ENCODE results near the gene RBFA. TPM values are rescaled to one million over a fixed set of nuclear protein-coding genes. Genes with fewer than 3 reads are reported as not detected.

The RBFA gene
- total and polyA plus RNA-seq, 12 donors = 12.4 to 30.6 (median 19.3) TPM

DNA sequence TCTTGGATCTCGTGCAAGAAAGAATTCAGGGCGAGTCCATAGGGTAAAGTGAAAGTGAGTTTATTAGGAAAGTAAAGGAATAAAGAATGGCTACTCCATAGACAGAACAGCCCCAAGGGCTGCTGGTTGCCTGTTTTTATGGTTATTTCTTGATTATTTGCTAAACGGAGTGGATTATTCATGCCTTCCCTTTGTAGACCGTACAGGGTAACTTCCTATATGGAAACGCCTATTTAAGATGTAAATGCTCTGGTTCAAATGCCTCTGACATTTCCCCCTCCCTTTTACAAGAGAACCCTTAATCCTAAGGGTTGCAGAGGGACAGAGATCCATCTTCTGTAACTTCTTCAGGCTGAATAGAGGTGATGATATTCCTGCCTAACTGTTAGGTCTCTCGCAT, 25.7 kb downstream of the RBFA start:
- DNase-seq (no peak), ATAC-seq (no peak)
- Histone ChIP-seq H3K27me3 (no peaks in the 10 kb centered on the region), H3K9me3 (peaks cover 0 to 60% (median 15%) of the 10 kb centered on the region in 11 donors), H3K4me3 (no peak overlapping the region), H3K36me3 (no peaks in the 10 kb centered on the region), H3K27ac (no peak overlapping the region), H3K4me1 (no peaks in the 10 kb centered on the region)
- 88% methylated on average over 6 of the region's 6 CpGs for WGBS, 2 donors
- TF ChIP-seq, protein P1, sequence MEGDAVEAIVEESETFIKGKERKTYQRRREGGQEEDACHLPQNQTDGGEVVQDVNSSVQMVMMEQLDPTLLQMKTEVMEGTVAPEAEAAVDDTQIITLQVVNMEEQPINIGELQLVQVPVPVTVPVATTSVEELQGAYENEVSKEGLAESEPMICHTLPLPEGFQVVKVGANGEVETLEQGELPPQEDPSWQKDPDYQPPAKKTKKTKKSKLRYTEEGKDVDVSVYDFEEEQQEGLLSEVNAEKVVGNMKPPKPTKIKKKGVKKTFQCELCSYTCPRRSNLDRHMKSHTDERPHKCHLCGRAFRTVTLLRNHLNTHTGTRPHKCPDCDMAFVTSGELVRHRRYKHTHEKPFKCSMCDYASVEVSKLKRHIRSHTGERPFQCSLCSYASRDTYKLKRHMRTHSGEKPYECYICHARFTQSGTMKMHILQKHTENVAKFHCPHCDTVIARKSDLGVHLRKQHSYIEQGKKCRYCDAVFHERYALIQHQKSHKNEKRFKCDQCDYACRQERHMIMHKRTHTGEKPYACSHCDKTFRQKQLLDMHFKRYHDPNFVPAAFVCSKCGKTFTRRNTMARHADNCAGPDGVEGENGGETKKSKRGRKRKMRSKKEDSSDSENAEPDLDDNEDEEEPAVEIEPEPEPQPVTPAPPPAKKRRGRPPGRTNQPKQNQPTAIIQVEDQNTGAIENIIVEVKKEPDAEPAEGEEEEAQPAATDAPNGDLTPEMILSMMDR (IDR thresholded peaks at IDR 0.05) = no peak
- intact Hi-C loops (cut with DNase I) = no loop called here

DNA sequence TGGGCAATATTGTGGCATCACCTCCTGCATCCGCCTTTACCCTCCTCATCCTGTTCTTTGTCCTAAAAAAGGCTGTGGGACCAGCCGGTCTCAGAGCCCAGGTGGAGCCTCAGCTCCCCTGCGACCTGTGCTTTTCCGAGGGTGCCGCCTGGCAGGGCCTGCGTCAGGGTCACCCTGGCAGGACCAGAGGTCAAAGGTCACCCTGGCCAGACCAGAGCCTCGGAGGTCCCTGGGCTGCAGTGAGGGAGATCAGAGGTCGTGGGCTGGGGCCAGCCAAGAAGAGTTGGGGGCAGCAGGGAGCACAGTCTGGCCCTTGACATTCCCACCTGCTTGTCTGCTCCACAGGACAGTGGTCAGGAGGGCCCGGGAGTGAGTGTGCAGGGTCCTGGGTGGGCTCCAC, 31.5 kb downstream of the RBFA start:
- DNase-seq = no peak
- no peak overlapping the region for H3K4me3 ChIP-seq
- H3K27me3 ChIP-seq = no peaks in the 10 kb centered on the region
- no peak for ATAC-seq
- intact Hi-C loops (cut with DNase I) = no loop called here
- no peaks in the 10 kb centered on the region for H3K36me3 ChIP-seq
- TF ChIP-seq, protein P1 (IDR thresholded peaks at IDR 0.05) = no peak
- no peaks in the 10 kb centered on the region for H3K4me1 ChIP-seq
- WGBS, 2 donors = 84 to 90% methylated on average over 9 of the region's 9 CpGs
- peaks cover 0 to 25% (median 0%) of the 10 kb centered on the region in 11 donors for H3K9me3 ChIP-seq
- H3K27ac ChIP-seq = no peak overlapping the region

DNA sequence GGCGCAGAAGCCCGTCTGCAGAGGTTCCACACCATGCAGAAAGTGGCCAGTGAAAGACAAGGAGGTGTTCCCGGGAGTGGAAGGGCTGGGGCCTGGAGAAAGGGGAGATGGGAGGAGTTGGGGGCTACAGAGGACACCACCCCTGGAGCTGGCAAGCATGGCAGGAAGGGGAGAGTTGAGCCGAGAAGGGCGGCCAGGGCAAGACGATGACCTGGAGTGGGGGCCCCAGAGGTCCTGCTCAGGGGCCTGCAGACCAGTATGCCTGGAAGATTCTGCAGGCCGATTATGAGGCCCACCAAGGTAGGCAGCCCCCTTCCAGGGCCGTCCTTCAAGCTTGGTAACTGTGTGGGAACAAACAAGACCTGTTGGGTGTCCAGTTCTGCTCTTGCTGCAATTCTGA, 33.1 kb downstream of the RBFA start:
- intact Hi-C loops (cut with DNase I) = no loop called here
- TF ChIP-seq, protein P1 (IDR thresholded peaks at IDR 0.05) = no peak
- H3K27me3 ChIP-seq = no peaks in the 10 kb centered on the region
- no peak overlapping the region for H3K4me3 ChIP-seq
- no peak overlapping the region for H3K27ac ChIP-seq
- ATAC-seq (no peak), DNase-seq (no peak)
- WGBS, 2 donors = 90 to 96% methylated on average over 8 of the region's 8 CpGs
- H3K4me1 ChIP-seq = no peaks in the 10 kb centered on the region
- no peaks in the 10 kb centered on the region for H3K36me3 ChIP-seq
- peaks cover 0 to 9% (median 0%) of the 10 kb centered on the region in 11 donors for H3K9me3 ChIP-seq

DNA sequence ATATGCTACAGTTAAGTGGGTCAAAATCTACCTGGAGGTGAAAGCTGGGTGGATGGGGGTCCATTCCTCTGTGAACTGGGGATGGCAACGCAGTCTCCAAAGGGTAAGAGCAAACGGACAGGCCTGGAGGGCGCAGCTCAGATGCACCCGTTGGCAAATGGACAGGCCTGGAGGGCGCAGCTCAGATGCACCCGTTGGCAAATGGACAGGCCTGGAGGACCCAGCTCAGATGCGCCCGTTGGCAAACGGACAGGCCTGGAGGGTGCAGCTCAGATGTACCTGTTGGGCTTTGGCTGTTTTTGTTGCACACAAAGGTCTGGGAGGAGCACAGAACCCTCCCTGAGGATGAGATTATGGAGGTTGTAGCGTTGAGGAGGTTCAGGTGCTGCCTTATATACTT, 33.7 kb downstream of the RBFA start:
- Histone ChIP-seq H3K27ac (no peak overlapping the region), H3K4me1 (no peaks in the 10 kb centered on the region), H3K36me3 (no peaks in the 10 kb centered on the region), H3K4me3 (no peak overlapping the region), H3K9me3 (peaks cover 0 to 4% (median 0%) of the 10 kb centered on the region in 11 donors), H3K27me3 (no peaks in the 10 kb centered on the region)
- TF ChIP-seq, protein P1 (IDR thresholded peaks at IDR 0.05) = no peak
- no peak for ATAC-seq
- intact Hi-C loops (cut with DNase I) = no loop called here
- DNase-seq = no peak
- WGBS, 2 donors = 94 to 96% methylated on average over 10 of the region's 10 CpGs

Measured in heart right ventricle (tissue), 16 donors.